Measurements from ENCODE around the gene FBN2. TPM values are rescaled to one million over a fixed set of nuclear protein-coding genes. Genes with fewer than 3 reads are reported as not detected.

FBN2 gene
- total RNA-seq, 4 donors from 2014 or later = 0.04 to 0.39 (median 0.15) TPM; not detected in 1

DNA sequence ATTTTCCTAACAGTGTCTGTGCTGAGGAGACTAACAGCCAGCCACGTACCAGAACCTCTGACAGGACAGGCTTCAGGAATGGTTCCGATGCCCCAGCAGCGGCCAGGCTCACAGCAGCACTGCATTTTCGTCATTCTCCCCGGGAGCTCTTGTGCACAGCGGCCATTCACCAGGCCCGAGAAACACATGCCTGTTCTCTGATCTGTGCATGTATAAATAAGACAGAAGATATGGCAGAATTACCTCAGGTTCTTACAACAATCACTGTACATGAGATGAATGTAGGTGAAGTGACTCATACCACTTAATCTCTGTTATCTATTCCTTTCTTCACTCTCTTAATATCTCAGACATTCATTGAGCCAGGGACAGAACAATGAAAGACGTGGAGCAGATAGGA, 143.0 kb downstream of the FBN2 start:
- TF ChIP-seq POLR2A (IDR thresholded peaks at IDR 0.05) = no peak
- TF ChIP-seq, protein P1, sequence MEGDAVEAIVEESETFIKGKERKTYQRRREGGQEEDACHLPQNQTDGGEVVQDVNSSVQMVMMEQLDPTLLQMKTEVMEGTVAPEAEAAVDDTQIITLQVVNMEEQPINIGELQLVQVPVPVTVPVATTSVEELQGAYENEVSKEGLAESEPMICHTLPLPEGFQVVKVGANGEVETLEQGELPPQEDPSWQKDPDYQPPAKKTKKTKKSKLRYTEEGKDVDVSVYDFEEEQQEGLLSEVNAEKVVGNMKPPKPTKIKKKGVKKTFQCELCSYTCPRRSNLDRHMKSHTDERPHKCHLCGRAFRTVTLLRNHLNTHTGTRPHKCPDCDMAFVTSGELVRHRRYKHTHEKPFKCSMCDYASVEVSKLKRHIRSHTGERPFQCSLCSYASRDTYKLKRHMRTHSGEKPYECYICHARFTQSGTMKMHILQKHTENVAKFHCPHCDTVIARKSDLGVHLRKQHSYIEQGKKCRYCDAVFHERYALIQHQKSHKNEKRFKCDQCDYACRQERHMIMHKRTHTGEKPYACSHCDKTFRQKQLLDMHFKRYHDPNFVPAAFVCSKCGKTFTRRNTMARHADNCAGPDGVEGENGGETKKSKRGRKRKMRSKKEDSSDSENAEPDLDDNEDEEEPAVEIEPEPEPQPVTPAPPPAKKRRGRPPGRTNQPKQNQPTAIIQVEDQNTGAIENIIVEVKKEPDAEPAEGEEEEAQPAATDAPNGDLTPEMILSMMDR (IDR thresholded peaks at IDR 0.05) = no peak
- no peak for DNase-seq (ENCODE audit: low spot score in 2 of 2)

DNA sequence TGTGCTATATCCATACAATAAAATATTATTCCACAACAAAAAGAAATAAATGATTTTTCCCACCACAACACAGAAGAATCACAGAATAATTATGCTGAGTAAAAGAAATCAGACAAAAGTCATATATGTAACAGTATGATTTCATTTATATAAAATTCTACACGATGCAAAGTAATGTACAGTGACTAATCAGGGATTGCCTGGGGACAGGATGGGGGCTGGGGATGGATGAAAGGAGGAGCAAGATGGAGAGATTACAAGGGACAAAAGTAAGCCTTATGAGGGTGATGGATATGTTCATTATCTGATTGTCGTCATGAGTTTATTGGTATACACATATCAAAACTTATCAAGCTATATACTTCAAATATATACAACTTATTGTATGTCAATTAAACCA, 154.0 kb downstream of the FBN2 start:
- 66 to 73% methylated on average over 2 of the region's 2 CpGs for WGBS, 2 donors
- TF ChIP-seq POLR2A (IDR thresholded peaks at IDR 0.05) = no peak
- TF ChIP-seq, protein P1 (IDR thresholded peaks at IDR 0.05) = no peak
- no peak for DNase-seq (ENCODE audit: low spot score in 2 of 2)
- no peak overlapping the region for H3K4me3 ChIP-seq (ENCODE audit: low read depth, poor library complexity, severe bottlenecking)
- intact Hi-C loops (cut with DNase I; ENCODE audit: low total_unique reads) = no loop called here

More for the DNA sequence above, 143.0 kb downstream of the FBN2 start:
- no peak overlapping the region for H3K4me3 ChIP-seq (ENCODE audit: low read depth, poor library complexity, severe bottlenecking)
- intact Hi-C loops (cut with DNase I; ENCODE audit: low total_unique reads) = no loop called here
- 90 to 91% methylated on average over 8 of the region's 8 CpGs for WGBS, 2 donors

DNA sequence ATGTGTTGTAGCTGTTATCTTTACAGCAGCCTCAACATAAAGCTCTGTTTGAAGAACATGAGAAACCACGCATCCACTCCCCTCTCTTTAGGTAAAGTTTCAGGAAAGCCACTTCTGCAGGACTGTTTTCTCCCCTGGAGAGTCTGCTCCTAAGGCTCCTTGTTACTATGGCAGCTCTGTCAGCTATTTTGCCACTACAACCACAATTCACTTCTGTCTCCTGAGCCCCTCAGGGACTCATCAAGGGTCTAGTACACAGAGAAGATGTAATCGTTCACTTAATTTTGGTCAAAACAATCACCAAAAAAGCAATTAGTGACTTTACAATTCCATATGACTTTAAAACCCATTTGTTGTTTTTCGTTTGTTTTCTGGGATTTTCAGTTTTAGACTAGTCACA, 157.7 kb downstream of the FBN2 start:
- intact Hi-C loops (cut with DNase I; ENCODE audit: low total_unique reads) = no loop called here
- TF ChIP-seq POLR2A (IDR thresholded peaks at IDR 0.05) = no peak
- TF ChIP-seq, protein P1 (IDR thresholded peaks at IDR 0.05) = no peak
- DNase-seq (ENCODE audit: low spot score in 2 of 2) = no peak
- no peak overlapping the region for H3K4me3 ChIP-seq (ENCODE audit: low read depth, poor library complexity, severe bottlenecking)
- WGBS, 2 donors = 66 to 69% methylated on average over 3 of the region's 3 CpGs

DNA sequence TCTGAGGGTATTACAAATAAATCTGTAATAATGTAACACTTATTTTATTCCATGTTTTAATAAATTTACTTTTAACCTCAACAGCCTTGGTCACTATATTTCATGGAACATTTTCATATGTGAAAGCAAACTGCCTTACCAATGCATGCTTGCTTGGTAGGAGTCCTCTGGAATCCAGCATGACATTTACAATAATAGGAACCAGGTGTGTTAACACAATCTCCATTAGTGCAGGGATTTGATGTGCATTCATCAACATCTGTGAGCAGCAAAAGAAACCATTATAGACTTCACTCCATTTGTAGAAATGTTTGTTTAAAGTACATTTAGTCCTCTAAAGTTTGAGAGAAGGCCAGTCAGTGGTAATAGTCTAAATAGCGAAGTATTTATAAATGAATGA, 159.4 kb downstream of the FBN2 start:
- no peak for TF ChIP-seq POLR2A (IDR thresholded peaks at IDR 0.05)
- TF ChIP-seq, protein P1 (IDR thresholded peaks at IDR 0.05) = no peak
- WGBS, 2 donors = 90 to 91% methylated on average over 1 of the region's 1 CpG
- no peak for DNase-seq (ENCODE audit: low spot score in 2 of 2)
- H3K4me3 ChIP-seq (ENCODE audit: low read depth, poor library complexity, severe bottlenecking) = no peak overlapping the region
- intact Hi-C loops (cut with DNase I; ENCODE audit: low total_unique reads) = no loop called here

DNA sequence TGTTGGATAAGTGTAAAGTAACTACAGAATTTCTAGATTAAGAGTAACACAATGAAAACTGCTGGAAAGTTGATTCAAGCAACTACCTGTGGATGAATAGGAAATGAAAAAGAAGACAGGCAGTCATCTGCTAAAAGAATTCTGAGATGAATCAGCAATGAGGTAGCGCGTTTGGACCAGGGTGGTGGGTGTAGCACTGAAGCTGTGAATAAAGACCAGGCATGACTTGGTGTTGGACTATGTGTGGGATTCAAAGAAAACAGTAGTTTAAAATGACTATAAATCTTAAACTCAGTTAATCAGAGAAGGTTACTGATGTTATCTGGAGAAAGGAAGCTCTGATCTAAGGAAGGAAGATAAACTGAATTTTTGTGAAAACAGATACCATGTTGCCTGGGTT, 159.8 kb downstream of the FBN2 start:
- no peak for DNase-seq (ENCODE audit: low spot score in 2 of 2)
- WGBS, 2 donors = 62 to 66% methylated on average over 2 of the region's 2 CpGs
- no peak for TF ChIP-seq POLR2A (IDR thresholded peaks at IDR 0.05)
- TF ChIP-seq, protein P1 (IDR thresholded peaks at IDR 0.05) = no peak
- H3K4me3 ChIP-seq (ENCODE audit: low read depth, poor library complexity, severe bottlenecking) = no peak overlapping the region
- intact Hi-C loops (cut with DNase I; ENCODE audit: low total_unique reads) = no loop called here

DNA sequence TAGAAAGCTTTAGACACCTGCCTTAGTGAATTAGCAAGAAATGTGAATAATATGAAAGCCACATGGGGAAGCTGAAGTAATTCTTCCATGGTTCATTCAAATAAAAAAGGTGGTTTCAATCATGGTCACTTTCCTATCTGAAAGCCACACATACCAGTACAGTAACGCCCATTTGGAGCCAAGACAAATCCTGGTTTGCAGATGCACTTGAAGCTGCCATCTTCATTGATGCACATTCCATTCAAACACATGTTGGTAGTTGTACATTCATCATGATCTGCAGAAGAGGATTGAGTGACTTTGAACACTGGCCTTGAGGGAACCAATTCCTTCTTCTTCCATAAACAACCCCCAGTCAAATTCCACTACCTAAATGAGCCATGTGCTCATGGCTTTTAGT, 161.5 kb downstream of the FBN2 start:
- DNase-seq (ENCODE audit: low spot score in 2 of 2) = no peak
- no peak overlapping the region for H3K4me3 ChIP-seq (ENCODE audit: low read depth, poor library complexity, severe bottlenecking)
- intact Hi-C loops (cut with DNase I; ENCODE audit: low total_unique reads) = no loop called here
- TF ChIP-seq, protein P1 (IDR thresholded peaks at IDR 0.05) = no peak
- no peak for TF ChIP-seq POLR2A (IDR thresholded peaks at IDR 0.05)
- WGBS, 2 donors = 64 to 67% methylated on average over 1 of the region's 1 CpG

Measured in lower leg skin (tissue), 4 donors.